Cardiac muscle cell (in vitro differentiated cells and primary cell): Measurements from ENCODE around the gene CORO6. TPM values are rescaled to one million over a fixed set of nuclear protein-coding genes. Genes with fewer than 3 reads are reported as not detected.

Experiments
- DNase-seq, 2 donors: peaks; one replicate each; pipeline versions ENCODE4 v3.0.0 to v3.0.0-alpha.2; 2010 to 2017; ENCODE audit warnings: low read depth in 1 of 2, low spot score in 1 of 2
- H3K27ac ChIP-seq: fragments of 200-600 bp; sonication (generic); 2 replicates; pipeline ENCODE4 v1.5.1; 2016
- H3K27me3 ChIP-seq: fragments of 200-600 bp; sonication (generic); 2 replicates; pipeline ENCODE4 v1.6.0; 2016; ENCODE audit warnings: control low read depth
- H3K36me3 ChIP-seq: fragments of 200-600 bp; sonication (generic); 2 replicates; pipeline ENCODE4 v1.5.1; 2016; ENCODE audit warnings: control low read depth
- H3K4me1 ChIP-seq: fragments of 200-600 bp; sonication (generic); 2 replicates; pipeline ENCODE4 v1.8.1; 2017; ENCODE audit warnings: low read depth, mild to moderate bottlenecking, mixed run types
- H3K4me3 ChIP-seq: fragments of 200-600 bp; sonication (generic); 2 replicates; pipeline ENCODE4 v1.5.1; 2016; ENCODE audit warnings: mild to moderate bottlenecking
- H3K9me3 ChIP-seq: fragments of 200-600 bp; sonication (generic); 2 replicates; pipeline ENCODE4 v1.5.1; 2017; ENCODE audit warnings: low read depth, mild to moderate bottlenecking, control low read depth
- polyA plus RNA-seq: library from polyadenylated mRNA; unstranded; fragments of >200 nt; fragmentation: Nextera tagmentation; extraction: Ambion mirVana; gene quantifications from 2 replicates; pipeline ENCODE4 v1.2.1, GENCODE V29; 2016
- total RNA-seq: library from RNA; depleted of rRNA; stranded (reverse); fragments of >200 nt; gene quantifications from 2 replicates; pipeline ENCODE4 v1.2.3, GENCODE V29; 2016
- TF ChIP-seq, protein P1 (sequence below): IDR thresholded peaks from 2 replicates; pipeline ENCODE4 v1.5.1; 2012; ENCODE audit warnings: low read depth, mild to moderate bottlenecking, low read length

CORO6 gene
- total and polyA plus RNA-seq, 2 experiments from 2014 or later, result 163 to 243 TPM

DNA sequence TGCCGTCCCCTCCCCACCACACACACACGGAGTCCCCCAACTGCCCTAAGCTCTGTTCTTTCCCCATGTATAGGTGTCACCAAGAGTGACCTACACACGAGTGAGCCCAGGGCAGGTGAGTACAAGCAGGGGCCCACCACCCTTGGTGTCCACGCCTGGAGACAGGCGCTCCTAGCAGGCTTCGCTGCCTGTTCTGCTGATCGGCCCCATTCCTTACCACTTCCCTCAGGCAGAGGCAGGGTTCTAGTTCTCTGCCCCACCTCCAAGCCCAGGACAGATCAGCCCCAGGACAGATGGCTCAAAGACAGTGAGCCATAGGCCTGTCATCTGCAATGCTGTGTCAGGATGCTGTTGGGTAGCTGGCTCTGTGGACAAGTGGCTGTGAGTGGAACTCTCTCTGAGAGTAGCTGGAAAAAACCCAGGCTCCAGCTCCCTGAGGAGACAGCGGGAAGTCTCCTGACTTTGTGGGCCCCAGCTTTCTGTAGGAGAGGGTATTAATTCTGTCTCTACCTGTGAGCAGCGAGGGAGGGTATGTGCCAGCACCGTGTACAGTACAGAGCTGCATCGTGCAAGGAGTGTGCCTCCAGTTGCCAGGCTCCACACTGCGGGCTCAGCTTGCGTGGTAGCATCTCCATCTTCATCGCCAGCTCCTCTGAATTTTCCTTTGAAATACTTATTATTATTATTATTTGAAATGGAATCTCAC, 53.3 kb downstream of the CORO6 start:
- peak overlapping the region; percentile 49 for H3K4me3 ChIP-seq
- peaks cover 22% of the 10 kb centered on the region for H3K27me3 ChIP-seq
- H3K36me3 ChIP-seq, result peaks cover 4% of the 10 kb centered on the region
- peak overlapping the region; percentile 76 for H3K27ac ChIP-seq
- no peaks in the 10 kb centered on the region for H3K9me3 ChIP-seq
- no peak for DNase-seq
- H3K4me1 ChIP-seq, result peaks cover 14% of the 10 kb centered on the region
- TF ChIP-seq, protein P1, sequence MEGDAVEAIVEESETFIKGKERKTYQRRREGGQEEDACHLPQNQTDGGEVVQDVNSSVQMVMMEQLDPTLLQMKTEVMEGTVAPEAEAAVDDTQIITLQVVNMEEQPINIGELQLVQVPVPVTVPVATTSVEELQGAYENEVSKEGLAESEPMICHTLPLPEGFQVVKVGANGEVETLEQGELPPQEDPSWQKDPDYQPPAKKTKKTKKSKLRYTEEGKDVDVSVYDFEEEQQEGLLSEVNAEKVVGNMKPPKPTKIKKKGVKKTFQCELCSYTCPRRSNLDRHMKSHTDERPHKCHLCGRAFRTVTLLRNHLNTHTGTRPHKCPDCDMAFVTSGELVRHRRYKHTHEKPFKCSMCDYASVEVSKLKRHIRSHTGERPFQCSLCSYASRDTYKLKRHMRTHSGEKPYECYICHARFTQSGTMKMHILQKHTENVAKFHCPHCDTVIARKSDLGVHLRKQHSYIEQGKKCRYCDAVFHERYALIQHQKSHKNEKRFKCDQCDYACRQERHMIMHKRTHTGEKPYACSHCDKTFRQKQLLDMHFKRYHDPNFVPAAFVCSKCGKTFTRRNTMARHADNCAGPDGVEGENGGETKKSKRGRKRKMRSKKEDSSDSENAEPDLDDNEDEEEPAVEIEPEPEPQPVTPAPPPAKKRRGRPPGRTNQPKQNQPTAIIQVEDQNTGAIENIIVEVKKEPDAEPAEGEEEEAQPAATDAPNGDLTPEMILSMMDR, result no peak

DNA sequence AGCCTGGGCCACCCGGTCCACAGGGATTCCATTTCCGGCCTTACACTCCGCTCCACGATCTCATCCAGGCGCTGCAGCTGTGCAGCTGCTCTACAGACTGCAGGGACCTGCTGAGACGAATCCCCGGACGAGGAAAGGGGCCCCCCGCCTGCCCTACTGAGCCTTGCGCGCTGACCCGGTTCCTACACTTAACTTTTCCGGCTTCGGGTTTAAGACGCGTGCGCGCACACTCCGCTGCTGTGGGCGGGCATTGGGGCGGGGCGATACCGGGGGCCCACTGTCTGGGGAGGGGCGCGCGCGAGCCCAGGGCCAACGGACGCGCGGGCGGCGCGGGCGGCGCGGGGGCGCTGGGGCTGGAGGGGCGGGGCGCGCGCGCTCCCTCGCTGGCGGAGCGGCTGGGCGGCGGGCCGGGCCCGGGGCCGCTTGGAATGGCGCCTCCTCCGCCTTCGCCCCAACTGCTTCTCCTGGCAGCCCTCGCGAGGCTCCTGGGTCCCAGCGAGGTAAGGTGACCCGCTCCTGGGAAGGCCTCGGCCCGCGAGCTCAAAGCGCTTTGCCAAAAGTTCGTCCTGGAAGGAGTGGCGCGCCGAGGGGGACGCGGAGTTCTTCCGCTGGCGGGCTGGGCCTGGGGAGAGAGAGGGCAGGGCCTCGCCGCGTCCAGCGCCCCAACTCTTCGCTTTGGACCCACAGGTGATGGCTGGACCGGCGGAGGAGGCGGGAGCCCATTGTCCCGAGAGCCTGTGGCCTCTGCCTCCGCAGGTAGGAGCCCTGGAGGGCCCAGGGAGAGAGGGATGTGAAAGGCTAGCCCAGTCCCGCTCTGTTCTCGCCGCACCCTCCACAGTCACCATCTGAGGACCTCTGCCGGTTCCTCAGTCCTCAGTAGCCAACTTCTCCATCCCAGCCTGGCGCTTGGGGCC, 54.1 kb downstream of the CORO6 start, which contains the start of gene TP53I13:
Gene TP53I13, plus strand, starts transcription at position 371 of the 914 bp plus-strand sequence. Its CDS starts 58 bp downstream, at position 429.
- Histone ChIP-seq H3K9me3 (no peaks in the 10 kb centered on the region), H3K36me3 (peaks cover 3% of the 10 kb centered on the region), H3K4me3 (peak within 1 kb of the TSS; percentile 49), H3K27me3 (peaks cover 28% of the 10 kb centered on the region), H3K4me1 (peaks cover 14% of the 10 kb centered on the region), H3K27ac (peak within 1 kb of the TSS; percentile 76)
- peak; percentile 89 to 95 for DNase-seq
- TF ChIP-seq, protein P1, result no peak

DNA sequence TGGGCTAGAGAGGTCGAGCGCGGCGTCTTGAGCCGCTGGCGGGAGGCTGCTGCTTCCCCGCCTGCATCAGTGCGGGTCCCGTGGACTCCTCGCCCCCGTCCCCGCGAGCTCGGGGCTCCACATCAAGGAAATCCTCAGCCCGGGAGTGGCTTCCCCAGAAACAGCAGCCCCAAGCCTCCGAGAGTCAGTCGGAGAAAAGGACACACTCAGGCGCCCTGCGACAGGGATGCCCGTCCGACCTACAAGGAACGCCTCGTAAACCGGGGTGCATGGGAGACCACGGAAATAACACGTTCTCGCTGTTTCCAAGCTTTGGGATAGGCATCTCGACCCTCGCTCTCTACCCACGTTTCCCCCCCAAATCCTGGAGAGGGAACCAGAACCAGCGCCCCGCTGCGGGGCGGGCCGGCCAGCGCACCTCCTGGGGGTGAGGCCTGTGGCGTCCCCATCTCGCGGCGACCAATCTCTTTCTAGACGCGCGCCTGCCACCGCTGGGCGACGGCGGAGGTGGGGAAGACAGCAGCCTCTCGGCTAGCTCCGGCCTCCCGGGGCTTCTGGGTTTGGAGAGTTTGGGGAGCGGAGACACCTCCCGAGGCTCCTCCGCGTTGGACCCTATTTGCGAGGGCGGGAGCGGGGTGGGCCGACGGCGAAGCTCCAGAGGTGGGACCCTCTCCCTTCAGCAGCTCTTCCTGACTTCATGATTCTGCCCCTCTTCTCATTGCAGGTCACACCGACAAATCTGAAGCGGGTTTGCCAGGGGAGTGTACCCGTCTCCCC, 55.0 kb downstream of the CORO6 start:
- TF ChIP-seq, protein P1, result peak; percentile 13
- Histone ChIP-seq H3K36me3 (no peaks in the 10 kb centered on the region), H3K27ac (peak overlapping the region; percentile 68), H3K4me3 (peak overlapping the region; percentile 49), H3K9me3 (no peaks in the 10 kb centered on the region), H3K27me3 (peaks cover 28% of the 10 kb centered on the region), H3K4me1 (peaks cover 11% of the 10 kb centered on the region)
- DNase-seq, result peak; percentile 40 to 74

DNA sequence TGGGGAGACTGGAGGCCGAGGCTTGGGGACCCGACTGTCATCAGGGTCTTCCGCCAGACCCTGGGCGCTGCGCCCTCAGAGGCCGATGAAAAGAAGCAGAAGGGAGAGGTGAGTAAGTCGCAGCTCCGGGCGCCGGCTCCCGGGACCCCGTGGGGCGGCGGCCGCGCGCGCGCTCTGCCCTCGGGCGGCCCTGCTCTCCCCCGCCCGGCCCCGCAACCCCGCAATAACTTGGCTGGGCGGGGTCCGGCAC, 55.5 kb downstream of the CORO6 start:
- Histone ChIP-seq H3K27ac (no peak overlapping the region), H3K27me3 (peaks cover 28% of the 10 kb centered on the region), H3K9me3 (no peaks in the 10 kb centered on the region), H3K36me3 (no peaks in the 10 kb centered on the region), H3K4me1 (peaks cover 6% of the 10 kb centered on the region), H3K4me3 (peak overlapping the region; percentile 49)
- TF ChIP-seq, protein P1, result no peak
- DNase-seq, result no peak
